ENCODE measurements around the gene RAB19. TPM values are rescaled to one million over a fixed set of nuclear protein-coding genes. Genes with fewer than 3 reads are reported as not detected.

RAB19 gene
- total and polyA plus RNA-seq, 9 of the 15 experiments (the other 6 are each of a cell fraction or from before 2014, with no cell fraction given) = not detected

- TF ChIP-seq TCF15 (CRISPR knock-in tag; IDR thresholded peaks at IDR 0.05) (no peak), MXI1 (IDR thresholded peaks at IDR 0.05; ENCODE audit: low read depth, low read length) (no peak), FOXA1 (IDR thresholded peaks at IDR 0.05; ENCODE audit: borderline replicate concordance) (no peak), ZKSCAN1 (IDR thresholded peaks at IDR 0.05; ENCODE audit: low read depth, low read length) (no peak), RBFOX2 (IDR thresholded peaks at IDR 0.05; ENCODE audit: low read depth, low read length) (peak; percentile 90), ZBTB1 (CRISPR knock-in tag; IDR thresholded peaks at IDR 0.05; ENCODE audit: borderline replicate concordance, low read depth) (peak; percentile 66; the same call in 1 of the 2 replicates), SMAD2 (IDR thresholded peaks at IDR 0.05; ENCODE audit: low read depth, low read length) (no peak), ZEB2 (IDR thresholded peaks at IDR 0.05) (peak; percentile 54; the same call in 1 of the 2 replicates), KDM2B (CRISPR knock-in tag; IDR thresholded peaks at IDR 0.05) (peak; percentile 86), MNT (conservative IDR thresholded peaks at IDR 0.05) (peak; percentile 78 to 86), HES1 (IDR thresholded peaks at IDR 0.05; ENCODE audit: low read depth) (no peak), SMAD3 (CRISPR knock-in tag; conservative IDR thresholded peaks at IDR 0.05) (0 out of 2 replicates have a peak, but pooled peaks have one; percentile 61), DIDO1 (tag; IDR thresholded peaks at IDR 0.05; ENCODE audit: low read depth) (peak; percentile 71), TGIF2 (CRISPR knock-in tag; IDR thresholded peaks at IDR 0.05) (no peak), ZNF12 (CRISPR knock-in tag; IDR thresholded peaks at IDR 0.05) (no peak), FOXK1 (CRISPR knock-in tag; IDR thresholded peaks at IDR 0.05; ENCODE audit: borderline replicate concordance) (no peak), TEAD2 (tag; IDR thresholded peaks at IDR 0.05) (no peak), CGGBP1 (CRISPR knock-in tag; IDR thresholded peaks at IDR 0.05) (peak; percentile 16), BDP1 (IDR thresholded peaks at IDR 0.05; ENCODE audit: insufficient read depth, insufficient read length) (no peak), SMAD1 (IDR thresholded peaks at IDR 0.05; ENCODE audit: low read depth, low read length, partially characterized antibody) (no peak)
- TF ChIP-seq, protein P1, sequence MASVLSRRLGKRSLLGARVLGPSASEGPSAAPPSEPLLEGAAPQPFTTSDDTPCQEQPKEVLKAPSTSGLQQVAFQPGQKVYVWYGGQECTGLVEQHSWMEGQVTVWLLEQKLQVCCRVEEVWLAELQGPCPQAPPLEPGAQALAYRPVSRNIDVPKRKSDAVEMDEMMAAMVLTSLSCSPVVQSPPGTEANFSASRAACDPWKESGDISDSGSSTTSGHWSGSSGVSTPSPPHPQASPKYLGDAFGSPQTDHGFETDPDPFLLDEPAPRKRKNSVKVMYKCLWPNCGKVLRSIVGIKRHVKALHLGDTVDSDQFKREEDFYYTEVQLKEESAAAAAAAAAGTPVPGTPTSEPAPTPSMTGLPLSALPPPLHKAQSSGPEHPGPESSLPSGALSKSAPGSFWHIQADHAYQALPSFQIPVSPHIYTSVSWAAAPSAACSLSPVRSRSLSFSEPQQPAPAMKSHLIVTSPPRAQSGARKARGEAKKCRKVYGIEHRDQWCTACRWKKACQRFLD (CRISPR knock-in tag; IDR thresholded peaks at IDR 0.05) = 0 out of 2 replicates have a peak, but pooled peaks have one; percentile 19
Observed at GRCh38 chr7:140397784-140398750, 5.8 kb upstream of the RAB19 start, which contains the start of gene SLC37A3 (continued).
